Retinal pigment epithelial cell (primary cell): ENCODE measurements around the gene UBL7.
"Not testable (repeated sequence)": the region's sequence is repeated elsewhere in the genome, so short reads cannot be mapped to it uniquely, and the experiment has no call there.

Experiments used
- DNase-seq: peaks from one replicate; pipeline ENCODE4 v3.0.0-alpha.2; 2010; ENCODE audit warnings: low read depth
- H3K4me3 ChIP-seq: 2 replicates; pipeline ENCODE4 v1.5.1; 2011; ENCODE audit warnings: mild to moderate bottlenecking, low read length, control low read depth, moderate library complexity
- TF ChIP-seq, protein P1 (sequence below): conservative IDR thresholded peaks from 2 replicates; pipeline ENCODE4 v1.5.1; 2011; ENCODE audit warnings: low read depth, low read length, control low read depth, inconsistent platforms

UBL7 gene

DNA sequence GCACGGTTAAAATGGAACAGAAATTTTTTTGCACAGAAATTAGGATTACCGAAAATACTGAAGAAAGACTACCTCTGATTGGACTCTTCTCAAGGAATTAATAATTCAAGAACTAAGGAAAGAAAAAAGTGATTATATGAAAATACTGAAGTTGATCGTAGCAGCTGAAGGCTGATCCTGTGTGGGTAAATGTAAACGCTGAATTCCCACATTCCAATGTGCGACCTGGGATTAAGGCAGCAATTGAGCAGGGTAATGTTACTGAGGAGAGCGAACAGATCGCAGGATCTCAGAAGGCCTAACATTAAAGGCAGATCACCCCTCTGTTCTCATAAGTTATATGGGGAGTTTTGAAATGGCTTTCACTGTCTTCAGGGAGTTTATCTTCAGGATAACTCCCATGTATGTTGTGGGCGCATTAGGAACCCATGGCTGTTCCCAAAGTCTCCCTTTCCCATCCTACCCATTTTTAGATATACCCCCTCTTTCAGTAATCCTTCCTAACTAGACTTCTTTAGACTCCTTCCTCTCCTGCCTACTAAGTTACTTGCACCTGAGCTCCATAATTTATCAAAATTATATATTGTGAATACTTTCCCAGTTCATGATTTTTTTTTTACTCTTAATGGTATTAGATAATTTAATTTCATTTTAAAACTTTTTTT, 1.0 kb upstream of the UBL7 start:
- TF ChIP-seq, protein P1, sequence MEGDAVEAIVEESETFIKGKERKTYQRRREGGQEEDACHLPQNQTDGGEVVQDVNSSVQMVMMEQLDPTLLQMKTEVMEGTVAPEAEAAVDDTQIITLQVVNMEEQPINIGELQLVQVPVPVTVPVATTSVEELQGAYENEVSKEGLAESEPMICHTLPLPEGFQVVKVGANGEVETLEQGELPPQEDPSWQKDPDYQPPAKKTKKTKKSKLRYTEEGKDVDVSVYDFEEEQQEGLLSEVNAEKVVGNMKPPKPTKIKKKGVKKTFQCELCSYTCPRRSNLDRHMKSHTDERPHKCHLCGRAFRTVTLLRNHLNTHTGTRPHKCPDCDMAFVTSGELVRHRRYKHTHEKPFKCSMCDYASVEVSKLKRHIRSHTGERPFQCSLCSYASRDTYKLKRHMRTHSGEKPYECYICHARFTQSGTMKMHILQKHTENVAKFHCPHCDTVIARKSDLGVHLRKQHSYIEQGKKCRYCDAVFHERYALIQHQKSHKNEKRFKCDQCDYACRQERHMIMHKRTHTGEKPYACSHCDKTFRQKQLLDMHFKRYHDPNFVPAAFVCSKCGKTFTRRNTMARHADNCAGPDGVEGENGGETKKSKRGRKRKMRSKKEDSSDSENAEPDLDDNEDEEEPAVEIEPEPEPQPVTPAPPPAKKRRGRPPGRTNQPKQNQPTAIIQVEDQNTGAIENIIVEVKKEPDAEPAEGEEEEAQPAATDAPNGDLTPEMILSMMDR: no peak
- DNase-seq: no peak
- peak overlapping the region; percentile 95 for H3K4me3 ChIP-seq

GRCh38 chr15:74460298-74460697, 662 bp downstream of the UBL7 start:
- TF ChIP-seq, protein P1: no peak
- H3K4me3 ChIP-seq: peak overlapping the region; percentile 95
- DNase-seq: no peak

DNA sequence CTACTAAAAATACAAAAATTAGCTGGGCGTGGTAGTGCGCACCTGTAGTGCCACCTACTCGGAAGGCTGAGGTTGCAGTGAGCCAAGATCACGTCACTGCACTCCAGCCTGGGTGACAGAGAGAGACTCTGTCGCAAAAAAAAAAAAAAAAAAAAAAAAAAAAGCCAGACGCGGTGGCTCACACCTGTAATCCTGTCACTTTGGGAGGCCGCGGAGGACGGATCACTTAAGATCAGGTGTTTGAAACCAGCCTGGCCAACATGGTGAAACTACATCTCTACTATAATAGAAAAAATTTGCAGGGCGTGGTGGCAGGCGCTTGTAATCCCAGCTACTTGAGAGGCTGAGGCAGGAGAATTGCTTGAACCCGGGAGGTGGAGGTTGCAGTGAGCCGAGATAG, 1.2 kb downstream of the UBL7 start:
- not testable (repeated sequence) for H3K4me3 ChIP-seq, DNase-seq

DNA sequence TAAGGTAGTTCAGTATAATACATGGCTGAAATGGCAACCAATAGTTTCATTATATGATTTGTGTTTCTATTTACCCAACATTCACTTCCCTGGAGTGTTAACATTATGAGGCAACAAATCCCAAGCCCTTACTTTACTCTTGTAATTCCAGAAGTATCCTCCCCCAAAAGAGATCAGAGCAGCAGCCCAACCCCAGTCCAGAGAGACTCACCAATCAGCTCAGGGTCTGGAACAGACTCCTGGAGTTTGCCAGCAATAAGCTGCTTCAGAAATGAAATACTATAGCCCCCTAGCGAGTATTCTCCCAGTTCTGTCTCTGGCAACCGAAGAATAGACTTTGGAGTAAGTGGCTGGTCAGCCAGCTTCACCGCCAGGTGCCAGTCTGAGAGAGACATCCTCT, 2.5 kb downstream of the UBL7 start:
- H3K4me3 ChIP-seq: no peak overlapping the region
- DNase-seq: no peak
- TF ChIP-seq, protein P1: no peak

GRCh38 chr15:74457036-74457435, 3.9 kb downstream of the UBL7 start:
- H3K4me3 ChIP-seq, DNase-seq: not testable (repeated sequence)

DNA sequence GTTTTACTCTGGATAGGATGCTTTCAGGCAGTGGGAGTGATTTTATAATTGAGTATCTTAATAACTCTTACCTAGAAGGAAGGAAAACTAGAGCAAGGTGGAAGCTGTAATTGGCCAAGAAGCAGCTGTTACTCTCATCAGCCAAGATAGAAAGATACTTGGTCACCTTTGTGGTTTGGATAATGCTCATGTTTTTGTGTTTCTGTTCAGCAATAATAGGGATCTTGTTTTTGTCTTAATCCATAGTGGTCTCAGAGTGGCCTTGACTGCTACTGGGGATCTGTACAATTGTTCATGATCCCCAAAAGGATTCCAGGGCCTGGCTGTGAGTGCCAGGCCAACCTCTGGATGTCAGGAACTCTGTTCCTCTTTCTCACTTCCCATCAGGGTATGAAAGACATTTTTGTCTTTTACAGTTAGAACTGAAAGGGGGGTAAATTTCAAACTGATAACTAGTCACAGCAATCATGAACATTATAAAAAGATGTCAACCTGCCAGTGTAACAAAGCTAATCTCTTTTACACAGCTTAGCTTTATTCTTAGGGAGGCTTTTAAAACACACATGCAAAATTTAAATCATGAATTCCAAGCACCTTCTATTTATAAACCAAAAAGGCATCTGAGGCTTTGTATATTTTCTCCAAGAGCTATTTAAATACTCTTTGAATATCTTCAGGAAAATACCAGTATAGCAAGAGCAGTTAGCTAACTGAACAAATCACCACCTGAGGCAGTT, 6.0 kb downstream of the UBL7 start:
- DNase-seq: no peak
- TF ChIP-seq, protein P1: no peak
- no peak overlapping the region for H3K4me3 ChIP-seq

- TF ChIP-seq, protein P1: no peak
- no peak overlapping the region for H3K4me3 ChIP-seq
- no peak for DNase-seq
Observed at GRCh38 chr15:74453925-74454763, 6.8 kb downstream of the UBL7 start.
